Heart left ventricle (tissue), 13 donors: Measurements from ENCODE around the gene GAB3.

Source experiments
- POLR2A ChIP-seq, 2 donors: fragments of 450-650 bp; IDR thresholded peaks; one replicate each; pipeline ENCODE4 v1.6.1; 2017; ENCODE audit warnings: antibody characterized with exemption in 2 of 2, mild to moderate bottlenecking in 2 of 2, moderate library complexity in 2 of 2
- TF ChIP-seq, protein P1 (sequence below), 12 donors: fragments of 200-600 bp; sonication (generic) in 4 of 12; IDR thresholded peaks; one replicate each; pipeline versions ENCODE4 v1.5.0 to v1.8.0; 2018 to 2022; ENCODE audit warnings: antibody characterized with exemption in 12 of 12, mild to moderate bottlenecking in 5 of 12
- donor health status: ischemic (EF 13 %, LVEDD 7.1; RV severe dilation, severe dysfunction).
- donor health status: DM: no; HTN: yes; CAD: no.
- donor health status: DM: no; HTN: no; CAD: no.
- donor health status: ischemic (EF 25% LVEDD 6.9; RV normal size, moderate dysfunction).
- donor health status: ischemic (EF 25% LVEDD 5.7; RV mildly dilated, moderate dysfunction).
- donor health status: ischemic (EF 35%, LVEDD 5.7; RV mildly dilated, moderate dysfunction).
- donor health status: nonischemic (EF 11% LVEDD 7.7; RV severe dilation, severe dysfunction).
- donor health status: DM: yes; HTN: yes; CAD: no.
- donor health status: PGD.
- donor health status: ischemic (EF 29% LVEDD 5.4; RV normal size, mild dysfunction).
- donor health status: nonischemic (EF 23%, LVEDD 6.1; RV moderate dilation, normal function).

DNA sequence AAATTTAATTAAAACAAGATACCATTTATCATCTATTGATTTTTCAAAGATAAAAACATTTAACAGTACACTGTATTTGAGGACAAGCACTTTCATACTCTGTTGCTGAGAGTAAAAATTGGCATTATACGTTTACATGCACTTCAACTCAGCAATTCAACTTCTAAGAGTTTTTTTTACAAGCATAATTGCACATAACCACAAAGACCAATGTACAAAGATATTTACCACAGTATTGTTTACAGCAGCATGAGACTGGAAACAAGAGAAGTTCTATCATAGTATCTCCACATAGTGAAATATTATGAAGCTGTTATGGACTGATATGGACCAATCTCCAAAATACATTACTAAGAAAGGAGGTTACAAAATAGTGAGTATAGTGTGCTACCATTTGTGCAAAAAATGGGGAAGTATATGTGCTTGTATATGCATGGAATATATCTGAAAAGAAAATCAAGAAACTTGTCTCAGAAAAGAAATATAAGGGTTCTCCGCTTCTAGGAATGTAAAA, 10.9 kb downstream of the GAB3 start:
- TF ChIP-seq, protein P1, sequence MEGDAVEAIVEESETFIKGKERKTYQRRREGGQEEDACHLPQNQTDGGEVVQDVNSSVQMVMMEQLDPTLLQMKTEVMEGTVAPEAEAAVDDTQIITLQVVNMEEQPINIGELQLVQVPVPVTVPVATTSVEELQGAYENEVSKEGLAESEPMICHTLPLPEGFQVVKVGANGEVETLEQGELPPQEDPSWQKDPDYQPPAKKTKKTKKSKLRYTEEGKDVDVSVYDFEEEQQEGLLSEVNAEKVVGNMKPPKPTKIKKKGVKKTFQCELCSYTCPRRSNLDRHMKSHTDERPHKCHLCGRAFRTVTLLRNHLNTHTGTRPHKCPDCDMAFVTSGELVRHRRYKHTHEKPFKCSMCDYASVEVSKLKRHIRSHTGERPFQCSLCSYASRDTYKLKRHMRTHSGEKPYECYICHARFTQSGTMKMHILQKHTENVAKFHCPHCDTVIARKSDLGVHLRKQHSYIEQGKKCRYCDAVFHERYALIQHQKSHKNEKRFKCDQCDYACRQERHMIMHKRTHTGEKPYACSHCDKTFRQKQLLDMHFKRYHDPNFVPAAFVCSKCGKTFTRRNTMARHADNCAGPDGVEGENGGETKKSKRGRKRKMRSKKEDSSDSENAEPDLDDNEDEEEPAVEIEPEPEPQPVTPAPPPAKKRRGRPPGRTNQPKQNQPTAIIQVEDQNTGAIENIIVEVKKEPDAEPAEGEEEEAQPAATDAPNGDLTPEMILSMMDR (IDR thresholded peaks at IDR 0.05) = no peak
- TF ChIP-seq POLR2A (IDR thresholded peaks at IDR 0.05) = no peak
